ENCODE results near the gene PLD1.
A peak's percentile ranks its signal among the peaks of the same experiment; 100 is the strongest.

PLD1 gene

DNA sequence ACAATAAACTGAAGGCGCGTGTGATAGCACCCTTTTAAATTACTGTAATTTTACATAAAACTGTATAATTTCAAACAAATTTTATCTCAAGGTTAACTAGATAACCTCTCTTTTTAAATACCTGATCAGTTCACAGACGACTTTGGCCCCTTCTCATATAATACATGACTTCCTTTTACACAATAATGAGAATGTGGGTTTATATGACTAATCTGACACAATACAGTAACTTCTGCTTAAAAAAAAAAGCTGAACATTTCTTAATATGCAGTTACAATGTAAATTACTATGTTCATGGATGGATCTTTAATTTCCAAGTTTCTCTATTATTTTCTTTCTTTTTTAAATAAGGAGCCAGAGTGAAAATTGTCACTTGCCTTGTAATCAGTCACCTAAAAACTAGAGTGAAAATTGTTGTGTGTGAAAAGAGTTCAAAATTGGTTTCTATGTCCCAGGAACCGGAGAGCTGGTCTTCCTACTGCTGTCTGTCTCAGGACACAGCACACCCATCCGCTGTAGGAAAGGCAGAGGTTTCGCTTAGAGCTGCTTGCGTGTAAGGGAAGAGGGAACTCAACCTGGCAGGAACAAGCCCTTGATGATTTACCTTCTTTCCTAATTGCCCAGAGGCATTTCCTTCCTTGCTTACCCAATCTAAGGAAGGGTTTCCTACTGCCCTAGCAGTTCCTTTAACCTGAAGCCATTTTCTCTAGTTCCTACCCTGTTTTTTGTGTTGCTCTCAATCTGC is 33.3 kb downstream of the PLD1 start:
- no peak for DNase-seq (ENCODE audit: extremely low read depth, insufficient read length)
- H3K4me3 ChIP-seq (replicated peaks; ENCODE audit: low read depth, low read length): no peak overlapping the region

GRCh38 chr3:171776411-171776810 is 33.9 kb downstream of the PLD1 start:
- TF ChIP-seq, protein P1, sequence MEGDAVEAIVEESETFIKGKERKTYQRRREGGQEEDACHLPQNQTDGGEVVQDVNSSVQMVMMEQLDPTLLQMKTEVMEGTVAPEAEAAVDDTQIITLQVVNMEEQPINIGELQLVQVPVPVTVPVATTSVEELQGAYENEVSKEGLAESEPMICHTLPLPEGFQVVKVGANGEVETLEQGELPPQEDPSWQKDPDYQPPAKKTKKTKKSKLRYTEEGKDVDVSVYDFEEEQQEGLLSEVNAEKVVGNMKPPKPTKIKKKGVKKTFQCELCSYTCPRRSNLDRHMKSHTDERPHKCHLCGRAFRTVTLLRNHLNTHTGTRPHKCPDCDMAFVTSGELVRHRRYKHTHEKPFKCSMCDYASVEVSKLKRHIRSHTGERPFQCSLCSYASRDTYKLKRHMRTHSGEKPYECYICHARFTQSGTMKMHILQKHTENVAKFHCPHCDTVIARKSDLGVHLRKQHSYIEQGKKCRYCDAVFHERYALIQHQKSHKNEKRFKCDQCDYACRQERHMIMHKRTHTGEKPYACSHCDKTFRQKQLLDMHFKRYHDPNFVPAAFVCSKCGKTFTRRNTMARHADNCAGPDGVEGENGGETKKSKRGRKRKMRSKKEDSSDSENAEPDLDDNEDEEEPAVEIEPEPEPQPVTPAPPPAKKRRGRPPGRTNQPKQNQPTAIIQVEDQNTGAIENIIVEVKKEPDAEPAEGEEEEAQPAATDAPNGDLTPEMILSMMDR (IDR thresholded peaks at IDR 0.05; ENCODE audit: insufficient read depth, low read length, poor library complexity, severe bottlenecking): no peak
- no peaks in the 10 kb centered on the region for H3K27me3 ChIP-seq (replicated peaks; ENCODE audit: control insufficient read depth, insufficient read depth, low read length)
- H3K36me3 ChIP-seq (ENCODE audit: control insufficient read depth, insufficient read depth, low read length): no peaks in the 10 kb centered on the region
- no peak overlapping the region for H3K4me3 ChIP-seq (replicated peaks; ENCODE audit: low read depth, low read length)
- no peak for DNase-seq (ENCODE audit: extremely low read depth, insufficient read length)

More for the DNA sequence above, 33.3 kb downstream of the PLD1 start:
- no peaks in the 10 kb centered on the region for H3K27me3 ChIP-seq (replicated peaks; ENCODE audit: control insufficient read depth, insufficient read depth, low read length)
- H3K36me3 ChIP-seq (ENCODE audit: control insufficient read depth, insufficient read depth, low read length): no peaks in the 10 kb centered on the region
- TF ChIP-seq, protein P1 (IDR thresholded peaks at IDR 0.05; ENCODE audit: insufficient read depth, low read length, poor library complexity, severe bottlenecking): no peak

DNA sequence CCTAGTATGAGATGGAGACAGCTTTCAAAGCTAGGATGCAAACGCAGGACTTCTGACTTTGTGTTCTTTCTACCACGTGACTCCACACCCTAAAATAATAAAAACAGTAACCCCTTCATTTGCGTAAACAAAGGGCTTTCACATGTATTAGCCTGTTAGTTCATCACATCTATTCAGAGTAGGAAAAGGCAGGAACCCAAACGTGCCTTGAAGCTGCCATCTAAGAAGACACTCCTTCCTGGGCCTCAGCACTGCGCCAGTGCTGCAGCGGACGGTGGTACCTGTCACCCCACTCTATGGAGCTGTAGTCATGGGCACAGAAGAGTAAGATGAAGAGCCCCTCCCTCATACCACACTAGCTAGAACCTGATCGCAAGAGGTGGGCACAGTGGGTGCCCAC is 34.3 kb downstream of the PLD1 start:
- no peak for DNase-seq (ENCODE audit: extremely low read depth, insufficient read length)
- Histone ChIP-seq H3K27me3 (replicated peaks; ENCODE audit: control insufficient read depth, insufficient read depth, low read length) (no peaks in the 10 kb centered on the region), H3K4me3 (replicated peaks; ENCODE audit: low read depth, low read length) (no peak overlapping the region), H3K36me3 (ENCODE audit: control insufficient read depth, insufficient read depth, low read length) (no peaks in the 10 kb centered on the region)
- TF ChIP-seq, protein P1 (IDR thresholded peaks at IDR 0.05; ENCODE audit: insufficient read depth, low read length, poor library complexity, severe bottlenecking): no peak

GRCh38 chr3:171774521-171774920 is 35.8 kb downstream of the PLD1 start:
- H3K27me3 ChIP-seq (replicated peaks; ENCODE audit: control insufficient read depth, insufficient read depth, low read length): no peaks in the 10 kb centered on the region
- no peak overlapping the region for H3K4me3 ChIP-seq (replicated peaks; ENCODE audit: low read depth, low read length)
- DNase-seq (ENCODE audit: extremely low read depth, insufficient read length): no peak
- H3K36me3 ChIP-seq (ENCODE audit: control insufficient read depth, insufficient read depth, low read length): no peaks in the 10 kb centered on the region
- TF ChIP-seq, protein P1 (IDR thresholded peaks at IDR 0.05; ENCODE audit: insufficient read depth, low read length, poor library complexity, severe bottlenecking): no peak

DNA sequence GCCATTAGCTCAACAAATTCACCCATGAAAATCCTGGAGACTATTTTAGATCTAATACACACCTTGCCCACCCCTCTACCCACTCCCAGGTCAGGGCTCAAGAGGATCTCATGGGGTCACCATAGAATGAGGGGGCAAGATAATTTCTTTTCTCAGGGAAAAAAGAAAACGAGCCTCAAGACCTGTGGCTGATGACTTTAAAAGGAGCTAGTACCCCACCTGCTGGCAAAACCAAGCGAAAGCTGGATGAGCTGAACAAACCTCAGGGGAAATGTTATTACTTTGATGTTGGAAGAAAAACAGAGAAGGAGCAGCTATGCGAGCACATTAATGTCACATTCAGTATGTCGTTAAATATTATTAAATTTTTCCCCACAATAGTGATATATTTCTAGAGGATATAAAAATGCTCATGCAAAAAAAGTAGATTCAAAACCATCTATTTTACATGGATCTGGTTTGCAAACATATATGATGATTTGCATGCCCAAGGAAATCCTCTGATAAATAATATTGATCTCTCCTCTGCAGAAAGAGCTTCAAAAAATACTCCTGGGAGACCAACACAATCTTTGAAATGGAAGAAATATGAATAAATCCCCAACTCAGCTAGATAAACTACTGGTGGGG is 37.7 kb downstream of the PLD1 start:
- TF ChIP-seq, protein P1 (IDR thresholded peaks at IDR 0.05; ENCODE audit: insufficient read depth, low read length, poor library complexity, severe bottlenecking): peak; percentile 78
- DNase-seq (ENCODE audit: extremely low read depth, insufficient read length): no peak
- H3K27me3 ChIP-seq (replicated peaks; ENCODE audit: control insufficient read depth, insufficient read depth, low read length): no peaks in the 10 kb centered on the region
- no peaks in the 10 kb centered on the region for H3K36me3 ChIP-seq (ENCODE audit: control insufficient read depth, insufficient read depth, low read length)
- H3K4me3 ChIP-seq (replicated peaks; ENCODE audit: low read depth, low read length): no peak overlapping the region

Measured in GM06990 (cell line).